Lung (tissue), 12 donors: ENCODE measurements around the gene SLC22A8. TPM values are rescaled to one million over a fixed set of nuclear protein-coding genes. Genes with fewer than 3 reads are reported as not detected.

Source experiments
- ATAC-seq: fragments of 200-7000 bp; cut with Tn5 transposase; one replicate; pipeline ENCODE4 v1.9.1; 2020; ENCODE audit warnings: moderate number of reproducible peaks; ENCODE audit not compliant: insufficient read depth, low FRiP score
- DNase-seq, 3 donors: peaks; one replicate each; pipeline ENCODE4 v3.0.0-alpha.2; 2013 to 2017
- H3K27ac ChIP-seq, 2 donors: one replicate each; pipeline ENCODE4 v1.5.1; 2013; ENCODE audit warnings: mild to moderate bottlenecking in 2 of 2, moderate library complexity in 2 of 2, control low read depth in 1 of 2, inconsistent platforms in 1 of 2, low read depth in 1 of 2, low read length in 1 of 2
- H3K27me3 ChIP-seq, 3 donors: one replicate each; pipeline ENCODE4 v1.5.1; 2013; ENCODE audit warnings: low read length in 2 of 3; ENCODE audit not compliant: control insufficient read depth in 3 of 3, insufficient read depth in 3 of 3
- H3K36me3 ChIP-seq, 4 donors: one replicate each; pipeline ENCODE4 v1.5.1; 2013; ENCODE audit warnings: low read length in 4 of 4, mild to moderate bottlenecking in 1 of 4, moderate library complexity in 1 of 4; ENCODE audit not compliant: control insufficient read depth in 4 of 4, insufficient read depth in 4 of 4
- H3K4me1 ChIP-seq, 5 donors: one replicate each; pipeline ENCODE4 v1.5.1; 2013; ENCODE audit warnings: low read length in 5 of 5, mild to moderate bottlenecking in 2 of 5, moderate library complexity in 1 of 5; ENCODE audit not compliant: control insufficient read depth in 5 of 5, insufficient read depth in 5 of 5
- H3K4me3 ChIP-seq: one replicate; pipeline ENCODE4 v1.5.1; 2013; ENCODE audit warnings: mild to moderate bottlenecking, control low read depth, moderate library complexity
- H3K9ac ChIP-seq, 2 donors: one replicate each; pipeline ENCODE4 v1.5.1; 2013; ENCODE audit warnings: low read length in 2 of 2, control low read depth in 1 of 2; ENCODE audit not compliant: insufficient read depth in 1 of 2
- H3K9me3 ChIP-seq, 4 donors: one replicate each; pipeline ENCODE4 v1.5.1; 2013; ENCODE audit warnings: low read length in 3 of 4, mild to moderate bottlenecking in 1 of 4, moderate library complexity in 1 of 4; ENCODE audit not compliant: control insufficient read depth in 4 of 4, insufficient read depth in 3 of 4
- CTCF ChIP-seq: IDR thresholded peaks from 2 replicates; pipeline ENCODE4 v1.5.1; 2012; ENCODE audit warnings: mild to moderate bottlenecking; ENCODE audit errors: control extremely low read depth, extremely low read depth
- WGBS, 2 donors: extraction: QIAGEN DNeasy Blood & Tissue Kit; methylation state at CpG; one replicate each; pipeline ENCODE4 v1.1.7; 2013; 5-methylcytosine and 5-hydroxymethylcytosine counted together
- polyA plus RNA-seq, 2 donors: library from polyadenylated mRNA; stranded (reverse); fragments of 200-250 nt; gene quantifications; one replicate each; pipeline ENCODE4 v1.2.1, GENCODE V29; 2013
- total RNA-seq, 2 donors: library from RNA; depleted of rRNA in 1 of 2; stranded (reverse); fragments of >200 nt in 1 of 2; gene quantifications; one replicate each; pipeline ENCODE4 v1.2.1, GENCODE V29; 2014 to 2021
- donor health status: control.
- donor health status: control.
- donor health status: Bipolar disorder and iron deficiency.
- donor health status: healthy.
- donor health status: DM: yes; HTN: yes; CAD: no.

The SLC22A8 gene
- total and polyA plus RNA-seq, 4 donors, result not detected

- DNase-seq (no peak), ATAC-seq (no peak)
- Histone ChIP-seq H3K4me3 (no peak overlapping the region), H3K27me3 (no peaks in the 10 kb centered on the region), H3K4me1 (peaks cover 0 to 12% (median 0%) of the 10 kb centered on the region in 5 donors), H3K9me3 (peaks cover 0 to 2% (median 0%) of the 10 kb centered on the region in 4 donors), H3K9ac (no peak overlapping the region), H3K36me3 (no peaks in the 10 kb centered on the region), H3K27ac (no peak overlapping the region)
- no peak for TF ChIP-seq CTCF
- WGBS, 2 donors, result 94% methylated on average over 13 of the region's 13 CpGs
Measured at GRCh38 chr11:63014408-63015055, 1.1 kb downstream of the SLC22A8 start.

GRCh38 chr11:63012839-63013238 lies 2.8 kb downstream of the SLC22A8 start:
- Histone ChIP-seq H3K4me3 (no peak overlapping the region), H3K9ac (no peak overlapping the region), H3K36me3 (no peaks in the 10 kb centered on the region), H3K4me1 (peaks cover 0 to 12% (median 0%) of the 10 kb centered on the region in 5 donors), H3K27ac (no peak overlapping the region), H3K27me3 (no peaks in the 10 kb centered on the region), H3K9me3 (peaks cover 0 to 2% (median 0%) of the 10 kb centered on the region in 4 donors)
- no peak for TF ChIP-seq CTCF
- DNase-seq (no peak), ATAC-seq (no peak)
- WGBS, 2 donors, result 89 to 91% methylated on average over 1 of the region's 1 CpG

DNA sequence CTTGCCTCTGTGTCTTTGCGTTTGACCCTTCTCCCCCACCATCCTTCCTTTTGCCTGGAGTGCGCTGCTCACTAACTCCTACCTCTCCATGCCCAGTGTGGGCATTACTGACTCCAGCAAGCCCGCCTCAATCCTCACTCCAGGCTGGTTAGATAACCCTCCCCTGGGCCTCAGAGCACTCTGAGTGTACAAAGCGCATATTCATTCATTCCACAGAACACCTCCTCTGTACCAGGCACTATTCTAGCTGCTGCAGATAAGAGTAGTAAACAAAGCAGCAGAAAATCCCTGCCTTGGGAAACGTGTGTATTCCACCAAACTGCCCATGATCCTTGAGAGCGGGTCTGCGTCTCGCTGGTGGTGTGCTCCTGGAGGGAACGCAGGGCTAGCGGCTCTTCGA lies 3.2 kb downstream of the SLC22A8 start:
- Histone ChIP-seq H3K9me3 (peaks cover 0 to 2% (median 0%) of the 10 kb centered on the region in 4 donors), H3K27me3 (no peaks in the 10 kb centered on the region), H3K4me3 (no peak overlapping the region), H3K36me3 (no peaks in the 10 kb centered on the region), H3K4me1 (peaks cover 0 to 8% (median 0%) of the 10 kb centered on the region in 5 donors), H3K9ac (no peak overlapping the region), H3K27ac (no peak overlapping the region)
- no peak for TF ChIP-seq CTCF
- no peak for ATAC-seq
- WGBS, 2 donors, result 70 to 81% methylated on average over 11 of the region's 11 CpGs
- DNase-seq, result peak; percentile 11 to 50 (median 45)
